Measurements from ENCODE around the gene SLX4IP. TPM values are rescaled to one million over a fixed set of nuclear protein-coding genes. Genes with fewer than 3 reads are reported as not detected.

The SLX4IP gene
- total and polyA plus RNA-seq, 2 of the 13 experiments (the other 11 are each of a cell fraction or from before 2014, with no cell fraction given) = 3.6 to 7.3 TPM

DNA sequence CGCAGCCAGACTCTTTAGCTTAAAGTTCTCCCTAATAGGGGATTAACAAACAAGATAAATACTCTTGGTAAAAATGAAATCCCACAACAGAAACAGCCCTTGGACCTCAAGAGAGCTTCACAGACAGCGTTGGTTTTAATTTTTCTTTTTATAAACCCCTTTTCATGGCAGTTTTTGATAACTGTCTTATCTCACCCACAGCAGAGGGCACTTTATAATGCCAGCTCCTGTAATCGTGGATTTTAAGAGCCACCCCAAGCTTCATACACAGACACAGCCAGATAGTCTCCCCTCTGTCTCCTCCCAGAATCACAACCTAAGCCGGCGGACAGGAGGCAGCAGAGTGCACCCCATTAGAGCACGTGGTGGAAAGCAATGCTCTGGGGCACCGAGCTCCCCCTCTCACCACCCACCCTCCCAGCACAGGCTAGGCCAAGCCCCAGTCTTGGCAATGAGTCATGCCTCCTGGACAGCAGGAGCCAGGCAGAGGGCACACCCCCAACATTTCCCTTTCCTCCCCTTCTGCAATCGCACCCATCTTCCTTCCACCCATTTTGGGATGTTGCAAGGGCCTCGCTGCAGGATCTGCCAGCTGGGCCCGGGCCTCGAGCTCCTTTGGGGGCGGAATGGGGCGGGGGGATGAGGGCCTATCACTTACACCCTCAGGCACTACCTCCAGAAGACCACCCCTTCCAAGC lies 236.3 kb downstream of the SLX4IP start (continued):
- TF ChIP-seq AGO2 (optimal IDR thresholded peaks at IDR 0.05; ENCODE audit: low read depth, low read length) (peak; percentile 61), HDAC1 (CRISPR knock-in tag; IDR thresholded peaks at IDR 0.05) (peak; percentile 61; the same call in 1 of the 2 replicates), ARNTL (CRISPR knock-in tag; IDR thresholded peaks at IDR 0.05) (peak; percentile 84; the same call in 1 of the 2 replicates), ZNF709 (CRISPR knock-in tag; IDR thresholded peaks at IDR 0.05) (peak; percentile 46; the same call in 1 of the 2 replicates), ZNF883 (CRISPR knock-in tag; IDR thresholded peaks at IDR 0.05; ENCODE audit: not compliant biosample characterization) (no peak), ZNF563 (CRISPR knock-in tag; IDR thresholded peaks at IDR 0.05) (no peak), KAT2B (IDR thresholded peaks at IDR 0.05; ENCODE audit: borderline replicate concordance, low read depth, low read length) (no peak), ZNF329 (CRISPR knock-in tag; IDR thresholded peaks at IDR 0.05; ENCODE audit: low read depth) (no peak), ZUFSP (CRISPR knock-in tag; IDR thresholded peaks at IDR 0.05; ENCODE audit: borderline replicate concordance) (no peak), ZNF441 (CRISPR knock-in tag; IDR thresholded peaks at IDR 0.05; ENCODE audit: borderline replicate concordance) (0 out of 2 replicates have a peak, but pooled peaks have one; percentile 44), ZFAT (CRISPR knock-in tag; conservative IDR thresholded peaks at IDR 0.05) (no peak), ZNF75D (CRISPR knock-in tag; IDR thresholded peaks at IDR 0.05; ENCODE audit: borderline replicate concordance) (no peak)
- TF ChIP-seq, protein P1, sequence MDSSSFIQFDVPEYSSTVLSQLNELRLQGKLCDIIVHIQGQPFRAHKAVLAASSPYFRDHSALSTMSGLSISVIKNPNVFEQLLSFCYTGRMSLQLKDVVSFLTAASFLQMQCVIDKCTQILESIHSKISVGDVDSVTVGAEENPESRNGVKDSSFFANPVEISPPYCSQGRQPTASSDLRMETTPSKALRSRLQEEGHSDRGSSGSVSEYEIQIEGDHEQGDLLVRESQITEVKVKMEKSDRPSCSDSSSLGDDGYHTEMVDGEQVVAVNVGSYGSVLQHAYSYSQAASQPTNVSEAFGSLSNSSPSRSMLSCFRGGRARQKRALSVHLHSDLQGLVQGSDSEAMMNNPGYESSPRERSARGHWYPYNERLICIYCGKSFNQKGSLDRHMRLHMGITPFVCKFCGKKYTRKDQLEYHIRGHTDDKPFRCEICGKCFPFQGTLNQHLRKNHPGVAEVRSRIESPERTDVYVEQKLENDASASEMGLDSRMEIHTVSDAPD (CRISPR knock-in tag; IDR thresholded peaks at IDR 0.05) = peak; percentile 56
- TF ChIP-seq, protein P2, sequence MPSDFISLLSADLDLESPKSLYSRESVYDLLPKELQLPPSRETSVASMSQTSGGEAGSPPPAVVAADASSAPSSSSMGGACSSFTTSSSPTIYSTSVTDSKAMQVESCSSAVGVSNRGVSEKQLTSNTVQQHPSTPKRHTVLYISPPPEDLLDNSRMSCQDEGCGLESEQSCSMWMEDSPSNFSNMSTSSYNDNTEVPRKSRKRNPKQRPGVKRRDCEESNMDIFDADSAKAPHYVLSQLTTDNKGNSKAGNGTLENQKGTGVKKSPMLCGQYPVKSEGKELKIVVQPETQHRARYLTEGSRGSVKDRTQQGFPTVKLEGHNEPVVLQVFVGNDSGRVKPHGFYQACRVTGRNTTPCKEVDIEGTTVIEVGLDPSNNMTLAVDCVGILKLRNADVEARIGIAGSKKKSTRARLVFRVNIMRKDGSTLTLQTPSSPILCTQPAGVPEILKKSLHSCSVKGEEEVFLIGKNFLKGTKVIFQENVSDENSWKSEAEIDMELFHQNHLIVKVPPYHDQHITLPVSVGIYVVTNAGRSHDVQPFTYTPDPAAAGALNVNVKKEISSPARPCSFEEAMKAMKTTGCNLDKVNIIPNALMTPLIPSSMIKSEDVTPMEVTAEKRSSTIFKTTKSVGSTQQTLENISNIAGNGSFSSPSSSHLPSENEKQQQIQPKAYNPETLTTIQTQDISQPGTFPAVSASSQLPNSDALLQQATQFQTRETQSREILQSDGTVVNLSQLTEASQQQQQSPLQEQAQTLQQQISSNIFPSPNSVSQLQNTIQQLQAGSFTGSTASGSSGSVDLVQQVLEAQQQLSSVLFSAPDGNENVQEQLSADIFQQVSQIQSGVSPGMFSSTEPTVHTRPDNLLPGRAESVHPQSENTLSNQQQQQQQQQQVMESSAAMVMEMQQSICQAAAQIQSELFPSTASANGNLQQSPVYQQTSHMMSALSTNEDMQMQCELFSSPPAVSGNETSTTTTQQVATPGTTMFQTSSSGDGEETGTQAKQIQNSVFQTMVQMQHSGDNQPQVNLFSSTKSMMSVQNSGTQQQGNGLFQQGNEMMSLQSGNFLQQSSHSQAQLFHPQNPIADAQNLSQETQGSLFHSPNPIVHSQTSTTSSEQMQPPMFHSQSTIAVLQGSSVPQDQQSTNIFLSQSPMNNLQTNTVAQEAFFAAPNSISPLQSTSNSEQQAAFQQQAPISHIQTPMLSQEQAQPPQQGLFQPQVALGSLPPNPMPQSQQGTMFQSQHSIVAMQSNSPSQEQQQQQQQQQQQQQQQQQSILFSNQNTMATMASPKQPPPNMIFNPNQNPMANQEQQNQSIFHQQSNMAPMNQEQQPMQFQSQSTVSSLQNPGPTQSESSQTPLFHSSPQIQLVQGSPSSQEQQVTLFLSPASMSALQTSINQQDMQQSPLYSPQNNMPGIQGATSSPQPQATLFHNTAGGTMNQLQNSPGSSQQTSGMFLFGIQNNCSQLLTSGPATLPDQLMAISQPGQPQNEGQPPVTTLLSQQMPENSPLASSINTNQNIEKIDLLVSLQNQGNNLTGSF (CRISPR knock-in tag; IDR thresholded peaks at IDR 0.05) = 0 out of 2 replicates have a peak, but pooled peaks have one; percentile 16
- TF ChIP-seq, protein P3, sequence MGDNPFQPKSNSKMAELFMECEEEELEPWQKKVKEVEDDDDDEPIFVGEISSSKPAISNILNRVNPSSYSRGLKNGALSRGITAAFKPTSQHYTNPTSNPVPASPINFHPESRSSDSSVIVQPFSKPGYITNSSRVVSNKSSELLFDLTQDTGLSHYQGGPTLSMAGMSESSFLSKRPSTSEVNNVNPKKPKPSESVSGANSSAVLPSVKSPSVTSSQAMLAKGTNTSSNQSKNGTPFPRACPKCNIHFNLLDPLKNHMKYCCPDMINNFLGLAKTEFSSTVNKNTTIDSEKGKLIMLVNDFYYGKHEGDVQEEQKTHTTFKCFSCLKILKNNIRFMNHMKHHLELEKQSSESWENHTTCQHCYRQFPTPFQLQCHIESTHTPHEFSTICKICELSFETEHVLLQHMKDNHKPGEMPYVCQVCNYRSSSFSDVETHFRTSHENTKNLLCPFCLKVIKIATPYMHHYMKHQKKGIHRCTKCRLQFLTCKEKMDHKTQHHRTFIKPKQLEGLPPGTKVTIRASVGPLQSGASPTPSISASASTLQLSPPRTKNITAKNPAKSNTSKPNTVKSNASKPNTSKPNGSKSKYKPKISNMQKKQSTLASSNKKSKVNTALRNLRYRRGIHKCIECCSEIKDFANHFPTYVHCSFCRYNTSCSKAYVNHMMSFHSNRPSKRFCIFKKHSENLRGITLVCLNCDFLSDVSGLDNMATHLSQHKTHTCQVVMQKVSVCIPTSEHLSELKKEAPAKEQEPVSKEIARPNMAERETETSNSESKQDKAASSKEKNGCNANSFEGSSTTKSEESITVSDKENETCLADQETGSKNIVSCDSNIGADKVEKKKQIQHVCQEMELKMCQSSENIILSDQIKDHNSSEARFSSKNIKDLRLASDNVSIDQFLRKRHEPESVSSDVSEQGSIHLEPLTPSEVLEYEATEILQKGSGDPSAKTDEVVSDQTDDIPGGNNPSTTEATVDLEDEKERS (CRISPR knock-in tag; IDR thresholded peaks at IDR 0.05) = peak; percentile 25; the same call in 1 of the 2 replicates
